GM23248 (cell line): ENCODE data around the gene COL6A3.
"Not testable (repeated sequence)": the region's sequence is repeated elsewhere in the genome, so short reads cannot be mapped to it uniquely, and the experiment has no call there.

ENCODE experiments used
- EZH2 ChIP-seq: fragments of 200-600 bp; sonication (generic); IDR thresholded peaks from 2 replicates; pipeline ENCODE4 v1.6.1; 2018; ENCODE audit warnings: antibody characterized with exemption, mild to moderate bottlenecking; ENCODE audit not compliant: insufficient read depth, poor library complexity, severe bottlenecking
- EZH2phosphoT487 ChIP-seq: fragments of 200-600 bp; sonication (generic); IDR thresholded peaks from 2 replicates; pipeline ENCODE4 v1.6.1; 2018; ENCODE audit warnings: antibody characterized with exemption, moderate library complexity, mild to moderate bottlenecking, low read depth; ENCODE audit not compliant: insufficient read depth

- not testable (repeated sequence) for TF ChIP-seq EZH2, EZH2phosphoT487
Measured at GRCh38 chr2:237409263-237409662, 4.7 kb downstream of the COL6A3 start.
